NCI-H1436 treated with DMSO at 0.1 percent for 48 hours (cell line): Measurements from ENCODE around the gene CCDC88C.

Experiments used
- DNase-seq: peaks from one replicate; lab custom pipeline; 2025; lab: John Stamatoyannopoulos, UW

Gene CCDC88C

GRCh38 chr14:91377700-91378652 is 39.6 kb downstream of the CCDC88C start:
- DNase-seq, result no peak

GRCh38 chr14:91376547-91377477 is 40.8 kb downstream of the CCDC88C start:
- no peak for DNase-seq

- DNase-seq, result no peak
These were observed 41.7 kb downstream of the CCDC88C start for GRCh38 chr14:91375720-91376452.

GRCh38 chr14:91374879-91375702 is 42.5 kb downstream of the CCDC88C start:
- no peak for DNase-seq

- no peak for DNase-seq
These were observed 43.2 kb downstream of the CCDC88C start for GRCh38 chr14:91374287-91374878.

- no peak for DNase-seq
These were observed 43.9 kb downstream of the CCDC88C start for GRCh38 chr14:91373591-91374254.

GRCh38 chr14:91372671-91373495 is 44.7 kb downstream of the CCDC88C start:
- DNase-seq, result no peak

- DNase-seq, result no peak
These were observed 45.6 kb downstream of the CCDC88C start for GRCh38 chr14:91371990-91372375.

- no peak for DNase-seq
These were observed 46.3 kb downstream of the CCDC88C start for GRCh38 chr14:91371011-91371989.

- DNase-seq, result no peak
These were observed 47.8 kb downstream of the CCDC88C start for GRCh38 chr14:91369628-91370445.

GRCh38 chr14:91368776-91369416 is 48.7 kb downstream of the CCDC88C start:
- no peak for DNase-seq

GRCh38 chr14:91367173-91368171 is 50.1 kb downstream of the CCDC88C start:
- no peak for DNase-seq

- DNase-seq, result no peak
These were observed 50.9 kb downstream of the CCDC88C start for GRCh38 chr14:91366749-91367148.

- DNase-seq, result no peak
These were observed 52.1 kb downstream of the CCDC88C start for GRCh38 chr14:91365552-91365951.

GRCh38 chr14:91364524-91365270 is 52.9 kb downstream of the CCDC88C start:
- no peak for DNase-seq
